C1 segment of cervical spinal cord (tissue), 14 donors: Measurements from ENCODE around the gene BMAL1.
"Not testable (repeated sequence)": the region's sequence is repeated elsewhere in the genome, so short reads cannot be mapped to it uniquely, and the experiment has no call there.

Source experiments
- DNase-seq, 14 donors: peaks; one replicate each; lab custom pipeline; 2025; lab: John Stamatoyannopoulos, UW

Gene BMAL1

DNA sequence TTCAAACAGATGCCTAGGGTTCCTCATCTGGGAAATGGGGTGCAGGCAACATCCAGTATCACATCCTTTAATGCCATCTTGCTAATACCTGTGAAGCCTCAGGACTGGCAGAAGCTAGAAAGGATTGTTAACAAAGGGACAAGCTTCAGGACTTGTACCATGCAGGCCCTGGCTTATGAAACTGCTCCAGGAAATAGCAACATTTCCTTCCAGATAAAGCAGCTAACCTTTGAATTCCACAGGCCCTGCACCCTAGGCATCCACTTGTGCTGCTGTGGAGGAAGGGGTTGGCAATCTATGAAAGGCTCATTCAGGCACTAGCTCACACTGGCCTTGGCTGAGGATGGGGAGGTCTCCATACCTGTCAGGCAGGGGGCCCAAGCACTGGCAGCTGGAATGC is 98.2 kb downstream of the BMAL1 start:
- DNase-seq: no peak

DNA sequence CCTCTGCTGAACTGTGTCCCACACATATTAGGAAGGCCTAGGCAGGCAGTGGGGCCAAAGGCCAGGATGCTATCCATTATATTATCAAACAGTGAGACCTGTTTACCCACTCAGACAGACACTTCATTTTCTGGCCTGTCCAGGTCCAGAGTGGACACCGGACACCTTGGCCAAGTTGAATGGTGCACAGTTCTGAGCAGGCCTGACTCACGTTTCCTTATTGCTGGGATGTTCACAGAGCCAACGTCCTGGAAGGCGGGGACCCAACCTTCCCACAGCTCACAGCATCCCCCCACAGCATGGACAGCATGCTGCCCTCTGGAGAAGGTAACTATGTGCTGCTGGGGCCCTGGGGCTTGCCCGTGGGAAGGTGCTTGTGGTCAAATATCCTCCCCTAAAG is 98.8 kb downstream of the BMAL1 start:
- DNase-seq: no peak

DNA sequence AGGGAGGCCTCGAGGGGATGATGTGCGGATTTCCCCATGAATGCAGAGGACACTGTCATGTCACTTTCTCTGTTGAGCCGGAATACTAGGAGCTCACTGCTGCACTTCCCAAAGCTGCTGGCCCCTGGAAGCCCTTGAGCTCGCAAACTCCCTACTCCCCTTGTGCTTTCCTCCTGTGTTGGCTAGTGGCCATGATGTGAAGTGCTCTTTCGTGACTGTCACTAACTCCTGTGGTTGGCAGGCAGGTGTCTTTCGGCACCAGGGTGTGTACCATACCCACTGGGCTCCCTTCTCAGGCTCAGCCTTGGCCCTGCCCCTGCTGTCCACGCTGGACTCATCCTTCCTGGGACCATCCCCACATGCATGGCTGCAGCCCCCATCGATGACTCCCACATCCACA is 99.2 kb downstream of the BMAL1 start:
- no peak for DNase-seq

DNA sequence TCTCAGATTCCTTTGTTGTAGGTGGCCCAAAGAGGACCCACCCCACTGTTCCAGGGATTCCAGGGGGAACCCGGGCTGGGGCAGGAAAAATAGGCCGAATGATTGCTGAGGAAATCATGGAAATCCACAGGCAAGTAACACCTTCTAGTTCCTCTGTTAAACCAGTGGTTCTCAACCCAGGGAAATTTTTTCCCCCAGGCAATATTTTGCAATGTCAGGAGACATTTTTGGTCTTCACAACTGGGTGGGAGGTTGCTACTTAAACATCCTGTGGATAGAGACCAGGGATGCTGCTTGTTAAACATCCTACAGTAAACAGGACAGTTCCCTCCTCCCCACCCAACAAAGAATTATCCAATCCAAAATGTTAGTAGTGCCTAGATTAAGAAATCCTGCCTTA is 100.7 kb downstream of the BMAL1 start:
- no peak for DNase-seq

DNA sequence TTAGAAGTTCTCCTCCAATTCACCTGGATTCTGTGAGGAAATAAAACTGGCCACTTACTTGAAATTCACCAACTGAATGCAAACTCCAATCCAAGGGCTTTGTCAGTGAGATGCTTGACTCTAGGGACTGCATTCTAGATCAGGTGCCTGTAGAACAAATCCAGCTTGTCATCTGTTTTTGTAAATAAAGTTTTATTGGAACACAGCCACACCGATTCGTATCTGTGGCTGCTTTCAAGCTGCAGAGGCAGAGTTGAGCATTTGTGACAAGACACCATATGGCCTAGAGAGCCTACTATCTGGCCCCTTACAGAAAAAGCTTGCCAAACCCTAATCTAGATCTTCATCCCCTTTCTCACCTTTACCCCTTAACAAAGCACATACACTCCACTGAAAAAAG is 103.1 kb downstream of the BMAL1 start:
- no peak for DNase-seq

DNA sequence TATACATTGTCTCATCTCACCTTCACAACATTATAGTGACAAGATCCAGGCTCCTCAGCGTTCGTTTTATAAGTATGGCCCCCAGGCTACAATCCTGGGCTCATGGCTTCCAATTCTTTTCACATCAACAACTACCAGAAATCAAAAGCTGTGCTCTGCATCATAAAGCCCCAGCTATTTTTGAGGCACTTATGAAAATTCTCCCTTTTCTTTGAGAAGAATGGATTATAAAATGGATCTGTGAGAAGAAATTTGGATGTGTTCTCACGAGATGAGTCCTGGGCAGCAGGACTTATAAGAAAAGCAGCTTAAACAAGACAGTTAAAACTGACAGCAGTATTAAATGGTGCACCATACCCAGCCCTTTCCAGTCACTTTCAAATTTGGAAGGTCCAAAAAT is 105.2 kb downstream of the BMAL1 start:
- no peak for DNase-seq

DNA sequence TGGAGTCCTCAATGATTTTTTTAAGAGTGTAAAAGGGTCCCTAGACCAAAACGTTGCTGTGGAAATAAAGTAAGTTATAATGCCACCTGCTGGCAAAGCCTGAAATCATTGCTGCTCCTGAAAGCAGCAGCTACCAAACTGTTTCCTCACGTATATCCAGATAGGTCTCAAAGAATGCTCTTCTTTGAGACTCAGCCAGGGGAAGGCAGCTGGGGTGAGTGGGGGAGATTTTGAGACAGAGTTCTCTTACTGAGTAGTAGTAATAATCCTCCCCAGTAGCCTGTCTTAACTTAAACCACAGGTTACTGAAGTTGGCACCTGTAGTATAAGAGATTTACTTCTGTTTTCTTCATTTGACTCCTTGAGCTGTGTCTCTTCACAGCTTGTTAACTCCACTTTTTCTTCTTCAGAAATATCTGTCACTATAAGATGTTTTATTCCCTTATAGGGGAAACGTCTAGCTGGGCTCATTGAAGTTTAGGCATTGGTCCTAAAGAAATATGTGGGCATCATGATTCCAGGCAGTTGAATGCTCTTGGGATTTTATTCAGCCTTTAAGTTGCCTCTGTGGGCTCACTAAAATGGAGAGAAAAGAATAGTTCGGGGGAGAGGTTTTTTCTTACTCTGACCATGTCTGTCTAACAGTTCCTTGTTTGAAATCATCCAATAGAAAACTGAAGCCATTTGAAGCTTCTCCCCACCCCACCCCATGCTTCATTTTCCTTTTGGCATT is 107.5 kb downstream of the BMAL1 start:
- DNase-seq: no peak

DNA sequence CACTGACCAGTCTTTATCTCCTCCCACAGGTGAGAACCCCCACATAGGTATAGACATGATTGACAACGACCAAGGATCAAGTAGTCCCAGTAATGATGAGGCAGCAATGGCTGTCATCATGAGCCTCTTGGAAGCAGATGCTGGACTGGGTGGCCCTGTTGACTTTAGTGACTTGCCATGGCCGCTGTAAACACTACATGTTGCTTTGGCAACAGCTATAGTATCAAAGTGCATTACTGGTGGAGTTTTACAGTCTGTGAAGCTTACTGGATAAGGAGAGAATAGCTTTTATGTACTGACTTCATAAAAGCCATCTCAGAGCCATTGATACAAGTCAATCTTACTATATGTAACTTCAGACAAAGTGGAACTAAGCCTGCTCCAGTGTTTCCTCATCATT is 109.0 kb downstream of the BMAL1 start:
- DNase-seq: no peak

DNA sequence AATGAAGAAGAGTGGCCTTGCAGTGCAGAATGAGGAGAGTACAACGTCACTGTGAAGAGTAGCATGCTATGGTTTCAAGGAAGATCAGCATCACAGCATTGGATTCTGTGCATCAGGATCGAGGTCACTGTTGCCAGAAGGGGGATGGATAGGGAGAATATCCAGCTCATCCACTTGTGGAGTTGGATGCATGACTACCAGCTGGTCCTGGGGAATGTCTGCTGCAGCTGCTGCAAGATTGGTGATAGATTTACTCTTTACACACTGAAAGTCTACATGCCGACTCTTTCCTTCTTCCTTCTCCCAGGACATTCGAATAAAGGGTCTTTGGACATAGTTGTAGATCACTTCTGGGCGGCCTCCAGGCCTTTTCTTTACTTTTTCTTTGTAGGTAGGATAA is 111.2 kb downstream of the BMAL1 start:
- no peak for DNase-seq

DNA sequence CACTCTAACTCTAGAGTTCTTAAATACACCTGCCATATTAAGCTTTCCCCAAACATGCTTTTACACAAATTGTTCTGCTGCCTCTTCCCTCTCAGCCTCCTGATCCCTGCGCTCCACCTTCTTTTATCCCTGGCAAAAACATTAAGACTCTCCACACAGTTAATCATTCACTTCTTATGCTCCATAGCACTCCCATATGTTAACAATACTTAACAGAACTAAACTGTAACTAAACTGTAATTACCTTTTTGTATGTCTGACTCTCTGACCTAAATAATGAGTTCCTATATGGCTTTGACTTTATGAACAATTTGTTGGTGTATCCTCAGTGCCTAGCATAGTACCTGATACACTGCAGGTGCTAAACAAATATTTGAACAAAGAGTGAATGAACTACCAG is 113.6 kb downstream of the BMAL1 start:
- DNase-seq: no peak

DNA sequence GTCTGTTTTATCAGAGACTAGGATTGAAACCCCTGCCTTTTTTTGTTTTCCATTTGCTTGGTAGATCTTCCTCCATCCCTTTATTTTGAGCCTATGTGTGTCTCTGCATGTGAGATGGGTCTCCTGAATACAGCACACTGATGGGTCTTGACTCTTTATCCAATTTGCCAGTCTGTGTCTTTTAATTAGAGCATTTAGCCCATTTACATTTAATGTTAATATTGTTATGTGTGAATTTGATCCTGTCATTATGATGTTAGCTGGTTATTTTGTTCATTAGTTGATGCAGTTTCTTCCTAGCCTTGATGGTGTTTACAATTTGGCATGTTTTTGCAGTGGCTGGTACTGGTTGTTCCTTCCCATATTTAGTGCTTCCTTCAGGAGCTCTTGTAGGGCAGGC is 120.7 kb downstream of the BMAL1 start:
- DNase-seq: not testable (repeated sequence)

DNA sequence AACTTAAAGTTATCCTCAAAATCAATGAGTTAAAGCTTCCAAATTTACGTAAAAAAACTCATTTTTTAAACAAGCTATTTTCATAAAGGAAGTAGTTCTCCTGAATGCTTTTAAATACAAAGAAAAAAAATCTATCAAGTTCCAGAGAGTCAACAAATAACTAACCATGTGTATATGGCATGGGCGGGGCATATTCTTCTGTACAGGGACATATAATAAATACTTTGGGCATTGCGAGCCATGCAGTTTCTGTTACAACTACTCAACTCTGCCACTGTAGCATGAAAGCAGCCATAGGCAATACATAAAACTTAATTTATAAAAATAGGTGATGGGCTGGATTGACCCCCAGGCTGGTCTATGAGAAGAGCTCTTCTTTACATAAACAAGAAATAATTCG is 127.6 kb downstream of the BMAL1 start:
- no peak for DNase-seq

DNA sequence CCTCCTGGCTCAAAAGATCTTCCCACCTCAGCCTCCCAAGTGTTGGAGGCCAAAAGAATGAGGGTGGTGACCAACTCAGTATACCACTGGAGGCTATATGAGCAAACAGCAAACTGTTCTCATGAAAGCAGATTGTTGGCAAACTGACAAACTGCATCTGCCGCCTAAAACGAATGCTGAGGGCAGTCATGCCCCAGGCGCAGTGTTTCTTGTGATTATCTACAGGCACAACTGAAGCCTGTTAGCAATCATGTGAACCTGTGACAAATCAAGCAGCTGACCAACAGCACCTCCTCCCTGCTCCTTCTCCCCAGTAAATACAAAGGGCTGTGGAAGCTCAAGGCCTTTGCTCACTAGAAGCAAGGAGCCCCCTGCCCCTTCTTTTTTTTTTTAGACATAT is 137.6 kb downstream of the BMAL1 start:
- no peak for DNase-seq

DNA sequence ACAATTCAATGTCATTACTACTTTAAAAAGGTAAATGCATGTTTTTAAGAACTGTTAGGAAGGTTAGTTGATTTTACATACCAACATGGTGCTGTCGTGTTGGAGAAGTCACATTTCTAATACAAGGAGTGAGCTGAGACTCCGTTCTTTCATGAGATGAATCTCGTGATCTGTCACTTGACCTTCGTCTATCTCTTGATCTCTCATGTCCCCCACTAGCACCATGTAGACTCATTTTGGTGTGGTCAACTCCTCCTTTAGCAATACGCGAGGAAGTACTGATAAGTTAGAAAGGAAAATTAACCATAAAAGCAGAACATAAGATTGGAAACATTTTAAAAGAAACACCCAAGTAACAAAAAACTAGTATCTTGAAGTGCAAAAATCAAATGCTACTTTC is 144.0 kb downstream of the BMAL1 start:
- DNase-seq: no peak

DNA sequence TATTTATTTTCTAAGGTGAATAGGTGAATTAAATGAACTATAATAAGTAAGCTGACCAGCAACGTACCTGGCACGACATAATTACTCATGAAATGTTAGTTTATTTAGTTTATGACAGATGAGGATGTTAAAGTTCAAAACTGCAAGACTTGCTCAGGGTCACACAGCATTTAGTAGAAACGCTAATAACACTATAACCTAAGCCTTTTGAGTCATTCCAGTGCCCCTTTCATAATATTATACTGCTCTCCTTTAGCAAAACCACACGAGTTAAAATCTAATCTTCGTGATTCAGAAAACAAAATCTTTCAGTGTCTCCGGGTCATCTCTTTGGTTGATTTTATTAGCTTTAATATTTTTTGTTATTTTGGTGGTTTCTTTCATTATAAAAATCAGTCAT is 145.8 kb downstream of the BMAL1 start:
- no peak for DNase-seq

DNA sequence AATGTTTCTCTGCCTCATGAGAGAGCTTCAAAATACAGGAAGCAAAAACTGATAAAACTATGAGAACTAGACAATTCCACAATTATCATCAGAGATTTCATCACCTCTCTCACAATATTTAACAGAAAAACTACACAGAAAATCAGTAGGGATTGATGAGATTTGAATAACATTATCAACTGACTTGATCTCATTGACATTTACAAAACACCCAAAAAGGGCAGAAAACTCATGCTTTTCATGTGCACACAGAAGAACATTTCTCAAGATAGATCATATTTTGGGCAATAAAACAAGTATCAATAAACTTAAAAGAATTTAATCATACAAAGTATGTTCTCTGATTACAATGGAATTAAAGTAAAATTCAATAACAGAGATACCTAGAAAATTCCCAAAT is 149.8 kb downstream of the BMAL1 start:
- no peak for DNase-seq

DNA sequence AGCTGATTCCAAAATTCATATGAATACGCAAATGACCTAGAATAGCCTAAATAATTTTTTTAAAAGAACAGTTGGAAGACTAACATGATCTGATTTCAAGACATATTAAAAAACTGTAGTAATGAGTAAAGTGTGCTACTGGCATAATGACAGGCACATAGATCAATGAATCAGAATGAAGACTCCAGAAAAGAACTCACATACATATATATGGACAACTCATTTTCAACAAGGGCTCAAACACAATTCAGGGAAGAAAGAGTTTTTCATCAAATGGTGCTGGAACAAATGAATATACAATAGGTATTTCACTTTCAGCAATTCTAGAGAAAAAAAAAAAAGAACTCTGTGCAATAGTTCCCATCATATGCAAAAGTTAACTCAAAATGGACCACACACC is 151.7 kb downstream of the BMAL1 start:
- DNase-seq: no peak

DNA sequence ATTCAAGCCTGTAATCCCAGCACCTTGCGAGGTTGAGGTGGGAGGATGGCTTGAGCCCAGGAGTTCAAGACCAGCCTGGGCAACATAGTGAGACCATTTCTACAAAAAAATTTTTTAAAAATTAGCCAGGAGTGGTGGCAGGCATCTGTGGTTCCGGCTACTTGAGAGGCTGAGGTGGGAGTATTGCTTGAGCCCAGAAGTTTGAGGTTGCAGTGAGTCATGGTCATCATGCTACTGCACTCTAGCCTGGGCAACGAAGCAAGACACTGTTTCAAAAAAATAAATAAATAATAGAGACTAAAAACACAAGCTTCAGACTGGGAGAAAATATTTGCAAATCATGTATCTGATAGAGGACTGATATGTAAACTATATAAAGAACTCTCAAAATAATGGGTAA is 152.2 kb downstream of the BMAL1 start:
- no peak for DNase-seq

DNA sequence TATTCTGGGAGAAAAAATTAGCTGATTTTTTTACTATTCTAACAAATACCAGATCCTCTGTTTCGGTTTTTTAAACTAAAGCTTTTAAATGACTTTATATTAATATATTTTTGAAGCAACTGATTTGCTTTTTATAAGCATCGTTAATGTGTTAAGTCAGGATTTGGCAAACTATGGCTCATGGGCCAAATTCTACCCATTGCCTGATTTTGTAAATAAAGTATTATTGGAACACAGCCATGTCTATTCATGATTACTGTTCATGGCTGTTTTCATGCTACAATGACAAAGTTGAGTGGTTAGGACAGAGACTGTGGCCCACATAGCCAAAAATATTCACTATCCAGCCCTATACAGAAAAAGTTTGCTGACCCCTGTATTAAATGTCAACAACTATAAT is 155.8 kb downstream of the BMAL1 start:
- DNase-seq: no peak

DNA sequence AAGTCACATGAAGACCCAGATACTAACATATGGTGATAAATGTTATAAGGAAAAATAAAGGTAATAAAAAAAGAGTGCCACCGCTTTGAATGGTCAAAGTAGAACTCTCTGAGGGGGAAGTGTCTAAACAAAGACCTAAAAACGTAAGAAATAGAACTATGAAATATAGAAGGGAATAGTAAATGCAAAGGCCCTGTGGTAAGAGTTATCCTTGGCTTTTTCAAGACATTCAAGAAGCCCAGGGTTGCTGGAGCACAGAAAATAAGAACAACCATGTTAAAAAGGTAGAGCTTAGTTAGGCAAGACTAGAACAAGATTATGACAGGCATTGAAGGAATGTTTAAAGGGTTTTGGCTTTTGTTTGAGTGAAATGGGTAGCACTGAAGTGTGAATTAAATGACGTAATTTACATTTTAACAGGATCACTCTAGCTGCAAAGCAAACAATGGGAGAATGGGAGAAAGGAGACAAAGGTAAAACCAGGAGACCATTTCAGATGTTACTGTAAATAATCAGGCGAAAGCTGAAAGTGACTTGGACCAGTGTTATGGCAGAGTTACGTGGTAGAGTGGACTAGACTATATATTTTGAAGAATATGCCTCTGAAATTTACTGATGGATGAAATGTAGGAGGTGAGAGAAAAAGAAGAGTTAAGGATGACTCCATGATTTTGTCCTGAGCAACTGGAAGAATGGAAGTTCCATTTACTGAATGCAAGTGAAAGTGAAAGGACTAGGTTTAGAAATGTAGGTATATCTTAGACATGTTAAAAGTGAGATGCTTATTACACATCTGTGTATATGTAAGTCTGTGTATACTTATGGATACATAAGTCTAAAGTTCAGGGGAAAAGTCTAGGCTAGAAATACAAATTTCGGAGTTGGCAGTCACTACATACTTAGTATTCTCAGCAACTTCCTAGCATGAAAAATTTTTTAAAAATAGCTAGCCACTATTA is 156.9 kb downstream of the BMAL1 start:
- DNase-seq: no peak

DNA sequence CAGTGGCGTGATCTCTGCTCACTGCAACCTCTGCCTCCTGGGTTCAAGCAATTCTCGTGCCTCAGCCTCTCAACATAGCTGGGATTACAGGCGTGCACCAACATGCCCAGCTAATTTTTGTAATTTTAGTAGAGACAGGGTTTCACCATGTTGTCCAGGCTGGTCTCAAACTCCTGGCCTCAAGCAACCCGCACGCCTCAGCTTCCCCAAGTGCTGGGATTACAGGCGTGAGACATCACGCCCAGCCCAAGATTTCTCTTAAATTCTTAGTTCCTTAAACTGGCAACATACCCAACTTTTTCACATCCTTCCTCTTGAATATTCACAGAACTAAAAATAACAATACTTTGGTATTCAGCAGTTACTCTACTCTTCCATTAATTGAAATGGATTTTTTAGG is 159.2 kb downstream of the BMAL1 start:
- DNase-seq: not testable (repeated sequence)
